Measurements from ENCODE around the gene SZT2.

Gene SZT2

GRCh38 chr1:43426221-43426620, 36.5 kb downstream of the SZT2 start:
- no peak for DNase-seq

- no peak for DNase-seq
These were observed 37.8 kb downstream of the SZT2 start for GRCh38 chr1:43427524-43427923.

- DNase-seq, result no peak
These were observed 38.2 kb downstream of the SZT2 start for GRCh38 chr1:43427941-43428340.

- DNase-seq, result no peak
These were observed 41.1 kb downstream of the SZT2 start for GRCh38 chr1:43430831-43431230.

- DNase-seq, result no peak
These were observed 42.0 kb downstream of the SZT2 start for GRCh38 chr1:43431676-43432075.

GRCh38 chr1:43432171-43432860, 42.6 kb downstream of the SZT2 start:
- no peak for DNase-seq

GRCh38 chr1:43432907-43433306, 43.2 kb downstream of the SZT2 start:
- no peak for DNase-seq

- no peak for DNase-seq
These were observed 44.6 kb downstream of the SZT2 start for GRCh38 chr1:43434256-43434655.

- no peak for DNase-seq
These were observed 45.7 kb downstream of the SZT2 start for GRCh38 chr1:43435146-43436145.

GRCh38 chr1:43436371-43436770, 46.7 kb downstream of the SZT2 start:
- DNase-seq, result no peak

- no peak for DNase-seq
These were observed 47.6 kb downstream of the SZT2 start for GRCh38 chr1:43437031-43437973.

- no peak for DNase-seq
These were observed 48.3 kb downstream of the SZT2 start for GRCh38 chr1:43438006-43438405.

GRCh38 chr1:43438576-43438952, 48.9 kb downstream of the SZT2 start:
- DNase-seq, result no peak

- DNase-seq, result no peak
These were observed 49.4 kb downstream of the SZT2 start for GRCh38 chr1:43438953-43439581.

GRCh38 chr1:43439781-43440180, 50.1 kb downstream of the SZT2 start:
- no peak for DNase-seq

GRCh38 chr1:43440358-43440757, 50.7 kb downstream of the SZT2 start:
- no peak for DNase-seq

- DNase-seq, result no peak
These were observed 51.6 kb downstream of the SZT2 start for GRCh38 chr1:43441166-43441893.

GRCh38 chr1:43441894-43442637, 52.4 kb downstream of the SZT2 start:
- DNase-seq, result no peak

GRCh38 chr1:43442756-43443155, 53.1 kb downstream of the SZT2 start:
- no peak for DNase-seq

GRCh38 chr1:43443197-43443946, 53.7 kb downstream of the SZT2 start:
- DNase-seq, result no peak
